Measurements from ENCODE around the gene EEF1AKMT3. TPM values are rescaled to one million over a fixed set of nuclear protein-coding genes. Genes with fewer than 3 reads are reported as not detected.
"Not testable (repeated sequence)": the region's sequence is repeated elsewhere in the genome, so short reads cannot be mapped to it uniquely, and the experiment has no call there.

Gene EEF1AKMT3
- total RNA-seq, 1 donor: 8.3 TPM

DNA sequence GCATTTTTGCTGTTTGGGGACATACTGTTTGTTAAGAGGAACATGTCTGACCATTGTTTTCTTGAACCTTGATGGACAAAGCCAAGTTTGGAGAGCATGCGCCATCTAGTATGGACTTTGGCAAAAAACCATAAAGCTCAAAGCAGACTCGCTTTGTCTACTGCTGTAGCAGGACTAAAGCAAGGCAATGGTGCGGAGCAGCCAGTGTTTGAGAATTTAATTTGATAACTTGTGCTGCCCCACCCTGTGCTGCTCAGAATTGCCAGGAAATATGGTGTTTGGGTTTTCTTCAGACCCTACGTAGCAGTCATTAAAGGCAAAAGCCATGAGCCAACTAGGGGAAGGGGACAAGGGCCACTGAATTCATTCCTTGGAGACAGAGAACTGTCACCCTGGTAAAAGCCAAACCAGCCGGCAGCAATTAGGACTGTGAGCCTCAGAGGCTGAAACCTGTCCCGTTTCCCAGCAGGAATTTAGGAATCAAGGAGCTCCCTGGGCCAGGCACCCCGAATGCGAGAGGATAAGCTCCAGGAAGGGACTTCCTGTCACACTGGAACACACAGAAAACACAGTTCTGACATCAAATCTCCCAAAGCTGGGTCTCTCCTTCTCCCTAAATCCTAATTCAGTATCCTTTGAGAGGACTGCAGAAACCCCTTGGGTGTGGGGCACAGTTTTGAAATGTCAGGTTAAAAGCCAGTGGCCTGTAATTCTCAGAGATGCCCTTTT, 45.0 kb downstream of the EEF1AKMT3 start:
- Histone ChIP-seq H3K9me3 (ENCODE audit: low read depth, low read length) (no peaks in the 10 kb centered on the region), H3K27me3 (ENCODE audit: insufficient read depth, low read length) (no peaks in the 10 kb centered on the region), H2AFZ (ENCODE audit: low read length) (no peak overlapping the region), H3K36me3 (ENCODE audit: insufficient read depth, low read length) (peaks cover 41% of the 10 kb centered on the region), H4K20me1 (ENCODE audit: insufficient read depth, low read length) (peaks cover 30% of the 10 kb centered on the region), H3K27ac (ENCODE audit: low read depth, low read length) (no peak overlapping the region), H3K4me1 (ENCODE audit: insufficient read depth, low read length) (peaks cover 22% of the 10 kb centered on the region), H3K79me2 (ENCODE audit: insufficient read depth, low read length) (no peaks in the 10 kb centered on the region), H3K4me3 (ENCODE audit: insufficient read depth, low read length) (no peak overlapping the region), H3K4me2 (ENCODE audit: insufficient read depth, low read length) (no peak overlapping the region)
- TF ChIP-seq, protein P1, sequence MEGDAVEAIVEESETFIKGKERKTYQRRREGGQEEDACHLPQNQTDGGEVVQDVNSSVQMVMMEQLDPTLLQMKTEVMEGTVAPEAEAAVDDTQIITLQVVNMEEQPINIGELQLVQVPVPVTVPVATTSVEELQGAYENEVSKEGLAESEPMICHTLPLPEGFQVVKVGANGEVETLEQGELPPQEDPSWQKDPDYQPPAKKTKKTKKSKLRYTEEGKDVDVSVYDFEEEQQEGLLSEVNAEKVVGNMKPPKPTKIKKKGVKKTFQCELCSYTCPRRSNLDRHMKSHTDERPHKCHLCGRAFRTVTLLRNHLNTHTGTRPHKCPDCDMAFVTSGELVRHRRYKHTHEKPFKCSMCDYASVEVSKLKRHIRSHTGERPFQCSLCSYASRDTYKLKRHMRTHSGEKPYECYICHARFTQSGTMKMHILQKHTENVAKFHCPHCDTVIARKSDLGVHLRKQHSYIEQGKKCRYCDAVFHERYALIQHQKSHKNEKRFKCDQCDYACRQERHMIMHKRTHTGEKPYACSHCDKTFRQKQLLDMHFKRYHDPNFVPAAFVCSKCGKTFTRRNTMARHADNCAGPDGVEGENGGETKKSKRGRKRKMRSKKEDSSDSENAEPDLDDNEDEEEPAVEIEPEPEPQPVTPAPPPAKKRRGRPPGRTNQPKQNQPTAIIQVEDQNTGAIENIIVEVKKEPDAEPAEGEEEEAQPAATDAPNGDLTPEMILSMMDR (IDR thresholded peaks at IDR 0.05; ENCODE audit: extremely low read depth, low read depth, low read length): no peak
- DNase-seq (ENCODE audit: insufficient read length, low spot score, missing footprints): no peak

DNA sequence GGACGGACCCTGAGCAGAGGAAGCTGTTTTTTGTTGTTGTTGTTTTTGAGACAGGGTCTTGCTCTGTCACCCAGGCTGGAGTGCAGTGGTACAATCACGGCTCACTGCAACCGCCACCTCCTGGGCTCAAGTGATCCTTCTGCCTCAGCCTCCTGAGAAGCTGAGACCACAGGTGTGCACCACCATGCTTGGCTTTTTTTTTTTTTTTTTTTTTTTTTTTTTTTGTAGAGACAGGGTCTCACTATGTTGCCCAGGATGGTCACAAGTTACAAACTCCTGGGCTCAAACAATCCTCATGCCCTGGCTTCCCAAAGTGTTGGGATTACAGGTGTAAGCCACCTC, 45.5 kb downstream of the EEF1AKMT3 start:
- not testable (repeated sequence) for H2AFZ ChIP-seq (ENCODE audit: low read length); H3K4me3 ChIP-seq (ENCODE audit: insufficient read depth, low read length); H3K4me2 ChIP-seq (ENCODE audit: insufficient read depth, low read length); H3K27ac ChIP-seq (ENCODE audit: low read depth, low read length); H3K79me2 ChIP-seq (ENCODE audit: insufficient read depth, low read length); H3K9me3 ChIP-seq (ENCODE audit: low read depth, low read length); H3K27me3 ChIP-seq (ENCODE audit: insufficient read depth, low read length); DNase-seq (ENCODE audit: insufficient read length, low spot score, missing footprints)
- H3K4me1 ChIP-seq (ENCODE audit: insufficient read depth, low read length): peaks cover 20% of the 10 kb centered on the region
- H3K36me3 ChIP-seq (ENCODE audit: insufficient read depth, low read length): peaks cover 42% of the 10 kb centered on the region
- peaks cover 35% of the 10 kb centered on the region for H4K20me1 ChIP-seq (ENCODE audit: insufficient read depth, low read length)

DNA sequence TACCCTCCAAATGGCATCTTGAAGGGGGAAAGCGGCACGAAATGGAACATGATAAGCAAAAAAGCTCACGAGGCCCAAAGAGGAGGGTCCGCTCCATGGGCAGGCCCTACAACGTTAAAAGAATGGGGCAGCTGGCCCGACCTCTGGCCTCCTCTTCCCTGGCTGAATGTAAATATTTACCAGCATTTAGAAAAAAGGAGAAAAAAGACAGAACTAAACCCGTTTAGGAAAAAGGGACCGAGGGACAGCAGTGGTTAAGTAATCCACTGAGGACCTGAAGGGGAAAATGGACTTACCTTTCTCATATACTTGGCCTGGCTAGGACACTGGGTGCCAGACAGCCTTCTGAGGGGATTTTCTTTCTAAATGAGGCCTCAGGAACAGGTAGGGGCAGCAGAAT, 47.7 kb downstream of the EEF1AKMT3 start:
- not testable (repeated sequence) for H3K4me3 ChIP-seq (ENCODE audit: insufficient read depth, low read length); H3K4me2 ChIP-seq (ENCODE audit: insufficient read depth, low read length); H3K27ac ChIP-seq (ENCODE audit: low read depth, low read length); H3K4me1 ChIP-seq (ENCODE audit: insufficient read depth, low read length); H3K27me3 ChIP-seq (ENCODE audit: insufficient read depth, low read length); H3K9me3 ChIP-seq (ENCODE audit: low read depth, low read length); H2AFZ ChIP-seq (ENCODE audit: low read length); DNase-seq (ENCODE audit: insufficient read length, low spot score, missing footprints)
- Histone ChIP-seq H3K36me3 (ENCODE audit: insufficient read depth, low read length) (peaks cover 62% of the 10 kb centered on the region), H4K20me1 (ENCODE audit: insufficient read depth, low read length) (peaks cover 43% of the 10 kb centered on the region), H3K79me2 (ENCODE audit: insufficient read depth, low read length) (peaks cover 15% of the 10 kb centered on the region)

DNA sequence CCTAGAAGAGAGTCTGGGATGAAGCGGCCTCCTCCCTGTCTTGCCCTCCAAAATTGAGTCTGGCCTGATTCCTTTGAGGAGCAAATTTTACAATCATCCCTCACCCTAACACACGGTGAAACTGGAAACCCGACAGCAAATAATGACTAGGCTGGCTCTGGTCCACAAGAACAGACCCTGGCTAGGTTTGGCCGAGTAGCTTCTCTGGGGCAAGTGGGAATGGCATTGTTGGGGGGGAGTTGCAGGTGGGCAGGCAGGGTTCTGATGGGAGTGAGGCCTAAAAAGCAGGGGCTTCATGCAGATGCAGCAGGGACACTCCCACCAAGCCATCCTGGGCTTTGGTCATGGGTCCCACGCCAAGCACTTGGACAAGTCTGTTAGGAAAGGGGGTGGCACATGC, 48.6 kb downstream of the EEF1AKMT3 start:
- H3K9me3 ChIP-seq (ENCODE audit: low read depth, low read length); H2AFZ ChIP-seq (ENCODE audit: low read length); H3K27me3 ChIP-seq (ENCODE audit: insufficient read depth, low read length); H3K4me2 ChIP-seq (ENCODE audit: insufficient read depth, low read length); H3K27ac ChIP-seq (ENCODE audit: low read depth, low read length); H3K4me1 ChIP-seq (ENCODE audit: insufficient read depth, low read length); H3K4me3 ChIP-seq (ENCODE audit: insufficient read depth, low read length); DNase-seq (ENCODE audit: insufficient read length, low spot score, missing footprints): not testable (repeated sequence)
- Histone ChIP-seq H3K36me3 (ENCODE audit: insufficient read depth, low read length) (peaks cover 71% of the 10 kb centered on the region), H4K20me1 (ENCODE audit: insufficient read depth, low read length) (peaks cover 42% of the 10 kb centered on the region), H3K79me2 (ENCODE audit: insufficient read depth, low read length) (peaks cover 22% of the 10 kb centered on the region)

DNA sequence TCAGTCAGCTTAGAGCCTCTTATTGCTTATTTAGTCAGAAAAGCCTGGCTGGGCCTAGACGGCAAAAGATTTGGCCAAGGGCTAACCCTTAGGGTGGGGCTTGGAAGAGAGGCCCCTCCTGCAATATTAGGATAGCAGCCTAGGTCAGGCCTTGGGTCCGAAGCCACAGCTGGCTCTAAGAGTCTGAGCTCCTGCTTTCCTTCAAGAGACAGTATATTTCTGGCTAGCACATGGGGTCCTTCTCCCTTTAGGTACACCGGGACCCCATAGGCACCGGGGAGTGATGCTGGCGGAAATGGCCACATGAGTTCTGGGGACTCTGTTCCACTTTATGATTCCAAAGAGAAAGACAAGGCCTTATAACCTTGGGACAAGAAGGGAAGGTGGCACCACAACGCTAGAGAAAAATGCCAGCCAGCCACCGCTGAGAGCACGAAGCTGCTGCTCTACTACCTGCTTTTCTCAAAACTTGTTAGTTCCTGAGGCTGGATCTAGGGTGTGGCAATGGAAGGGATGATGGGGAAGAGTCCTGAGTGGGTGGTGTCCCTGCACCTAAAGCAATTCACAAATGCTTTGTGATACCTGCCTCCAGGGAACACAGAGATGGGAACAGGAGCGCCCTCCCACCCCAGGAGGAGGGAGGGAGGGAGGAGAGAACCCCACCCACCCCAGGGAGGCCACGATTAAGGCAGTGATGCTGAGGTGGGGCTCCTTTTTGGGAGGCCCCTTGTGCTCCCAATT, 49.2 kb downstream of the EEF1AKMT3 start:
- peaks cover 28% of the 10 kb centered on the region for H3K79me2 ChIP-seq (ENCODE audit: insufficient read depth, low read length)
- H3K4me1 ChIP-seq (ENCODE audit: insufficient read depth, low read length): peaks cover 4% of the 10 kb centered on the region
- TF ChIP-seq, protein P1 (IDR thresholded peaks at IDR 0.05; ENCODE audit: extremely low read depth, low read depth, low read length): no peak
- peaks cover 78% of the 10 kb centered on the region for H3K36me3 ChIP-seq (ENCODE audit: insufficient read depth, low read length)
- H3K27me3 ChIP-seq (ENCODE audit: insufficient read depth, low read length): no peaks in the 10 kb centered on the region
- no peak for DNase-seq (ENCODE audit: insufficient read length, low spot score, missing footprints)
- H3K9me3 ChIP-seq (ENCODE audit: low read depth, low read length): no peaks in the 10 kb centered on the region
- H3K27ac ChIP-seq (ENCODE audit: low read depth, low read length): no peak overlapping the region
- no peak overlapping the region for H2AFZ ChIP-seq (ENCODE audit: low read length)
- no peak overlapping the region for H3K4me3 ChIP-seq (ENCODE audit: insufficient read depth, low read length)
- H4K20me1 ChIP-seq (ENCODE audit: insufficient read depth, low read length): peaks cover 48% of the 10 kb centered on the region
- H3K4me2 ChIP-seq (ENCODE audit: insufficient read depth, low read length): no peak overlapping the region
